Bronchial epithelial cell (primary cell): ENCODE results near the gene SPESP1. TPM values are rescaled to one million over a fixed set of nuclear protein-coding genes. Genes with fewer than 3 reads are reported as not detected.
A peak's percentile ranks its signal among the peaks of the same experiment; 100 is the strongest.

Source experiments
- DNase-seq: peaks from one replicate; pipeline ENCODE4 v3.0.0-alpha.2; 2010; ENCODE audit warnings: low read depth
- FAIRE-seq: peaks from 2 replicates; lab custom pipeline; 2011; peaks lifted over from hg19 to GRCh38; lab: Jason Lieb, UNC
- H3K27me3 ChIP-seq: 2 replicates; pipeline ENCODE4 v1.5.1; 2011; ENCODE audit warnings: low read length; ENCODE audit not compliant: control insufficient read depth, insufficient read depth
- H3K36me3 ChIP-seq: 2 replicates; pipeline ENCODE4 v1.5.1; 2011; ENCODE audit warnings: low read length; ENCODE audit not compliant: control insufficient read depth, insufficient read depth
- H3K4me3 ChIP-seq: 2 replicates; pipeline ENCODE4 v1.5.1; 2011; ENCODE audit warnings: mild to moderate bottlenecking, low read depth, low read length, control low read depth
- CTCF ChIP-seq: IDR thresholded peaks from 2 replicates; pipeline ENCODE4 v1.5.1; 2011; ENCODE audit warnings: mild to moderate bottlenecking, moderate library complexity, low read length, control low read depth, inconsistent platforms; ENCODE audit not compliant: insufficient read depth, severe bottlenecking
- total RNA-seq: library from RNA; depleted of rRNA; stranded (reverse); fragments of >200 nt; gene quantifications from 2 replicates; pipeline ENCODE4 v1.2.1, GENCODE V29; 2014

Gene SPESP1
- total RNA-seq, 1 donor from 2014 or later: 4.2 TPM

DNA sequence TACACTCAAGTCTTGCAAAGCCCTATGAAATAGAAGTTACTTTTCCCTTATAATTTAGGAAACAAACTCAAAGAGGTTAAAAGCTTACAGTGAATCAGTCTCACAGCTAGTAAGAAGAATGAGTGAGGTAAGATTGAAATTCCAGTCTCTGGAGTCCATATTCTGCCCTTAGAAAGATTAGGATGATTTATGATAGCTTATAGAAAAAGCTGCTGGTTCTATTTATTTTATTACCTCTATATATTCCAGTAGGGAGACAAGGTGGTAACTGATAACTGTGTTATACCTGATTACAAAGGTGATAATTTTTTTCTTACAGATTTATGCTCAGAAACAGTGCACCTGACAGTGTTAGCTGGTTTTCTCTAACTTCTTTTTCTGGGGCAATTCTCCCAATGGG lies 34.1 kb upstream of the SPESP1 start:
- DNase-seq (no peak), FAIRE-seq (no peak)
- Histone ChIP-seq H3K27me3 (peaks cover 1% of the 10 kb centered on the region), H3K36me3 (no peaks in the 10 kb centered on the region), H3K4me3 (no peak overlapping the region)
- no peak for TF ChIP-seq CTCF

DNA sequence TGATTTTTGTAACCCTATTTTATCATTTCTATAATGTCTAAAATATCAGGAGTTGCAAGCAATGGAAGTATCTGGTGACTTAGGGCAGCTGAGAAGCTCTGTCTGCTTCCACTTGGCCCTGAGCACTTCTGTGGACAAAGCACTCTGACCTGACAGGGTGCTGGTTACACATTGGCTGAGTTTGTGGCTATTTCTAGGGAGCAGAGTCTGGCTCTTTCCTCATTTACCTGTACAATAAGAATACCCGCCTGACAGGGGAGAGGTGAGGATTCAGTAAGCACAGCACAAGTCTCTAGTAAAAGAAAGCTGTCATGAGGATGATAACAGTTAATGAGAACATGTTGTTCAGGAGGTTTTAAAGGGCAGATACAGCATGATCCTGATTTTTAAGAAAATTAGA lies 33.3 kb upstream of the SPESP1 start:
- DNase-seq (no peak), FAIRE-seq (no peak)
- no peak for TF ChIP-seq CTCF
- Histone ChIP-seq H3K27me3 (no peaks in the 10 kb centered on the region), H3K36me3 (no peaks in the 10 kb centered on the region), H3K4me3 (no peak overlapping the region)

GRCh38 chr15:68900027-68900426 lies 30.3 kb upstream of the SPESP1 start:
- Histone ChIP-seq H3K4me3 (no peak overlapping the region), H3K36me3 (no peaks in the 10 kb centered on the region), H3K27me3 (no peaks in the 10 kb centered on the region)
- DNase-seq (peak; percentile 40), FAIRE-seq (no peak)
- TF ChIP-seq CTCF: no peak

GRCh38 chr15:68907396-68907923 lies 22.9 kb upstream of the SPESP1 start:
- no peaks in the 10 kb centered on the region for H3K36me3 ChIP-seq
- no peak for DNase-seq
- TF ChIP-seq CTCF: no peak
- H3K4me3 ChIP-seq: no peak overlapping the region
- FAIRE-seq: no peak
- H3K27me3 ChIP-seq: no peaks in the 10 kb centered on the region

GRCh38 chr15:68909601-68910100 lies 20.7 kb upstream of the SPESP1 start:
- H3K27me3 ChIP-seq: no peaks in the 10 kb centered on the region

More at GRCh38 chr15:68909601-68910100, 20.7 kb upstream of the SPESP1 start:
- Histone ChIP-seq H3K36me3 (no peaks in the 10 kb centered on the region), H3K4me3 (no peak overlapping the region)
- DNase-seq (no peak), FAIRE-seq (no peak)
- TF ChIP-seq CTCF: no peak
